Measurements from ENCODE around the gene KCNB1.

KCNB1 gene

DNA sequence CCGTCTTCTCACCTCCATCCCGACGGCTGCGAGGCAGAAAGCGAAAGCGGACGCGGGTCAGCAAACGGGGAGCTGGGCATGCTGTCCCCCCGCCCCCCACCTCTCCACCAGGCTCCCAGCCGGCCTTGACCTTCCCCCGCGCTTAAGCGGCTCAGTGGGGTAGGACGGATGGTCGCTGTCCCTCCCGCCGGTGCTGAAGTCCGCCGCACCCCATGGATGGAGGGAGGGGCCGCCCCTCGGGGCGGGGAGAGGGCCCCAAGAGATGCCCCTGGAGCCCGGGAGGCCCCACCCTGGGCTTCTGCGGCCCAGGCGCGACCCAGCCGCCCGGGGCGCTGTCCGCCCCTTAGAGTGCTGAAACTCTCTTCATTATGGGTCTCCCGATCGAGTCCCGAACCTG lies at the start of gene KCNB1:
Gene KCNB1, minus strand, starts transcription at position 48 of the 397 bp plus-strand sequence. CDS start 188 bp downstream, outside the sequence.
- DNase-seq (ENCODE audit: low read depth), result peak; percentile 13

DNA sequence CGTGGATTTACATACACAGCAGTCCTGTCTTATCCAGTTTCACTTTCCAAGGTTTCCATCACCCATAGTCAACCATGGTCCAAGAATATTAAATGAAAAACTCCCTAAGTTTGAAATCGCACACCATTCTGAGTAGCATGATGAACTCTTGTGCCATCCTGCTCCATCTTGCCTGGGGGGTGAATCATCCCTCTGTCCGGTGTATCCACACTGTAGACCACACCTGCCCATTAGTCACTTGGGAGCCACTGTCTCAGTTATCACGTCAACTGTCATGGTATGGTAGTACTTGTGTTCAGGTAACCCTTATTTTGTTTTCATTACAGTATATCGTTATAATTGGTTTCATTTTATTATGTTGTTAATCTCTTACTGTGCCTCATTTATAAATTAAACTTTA lies 47.0 kb upstream of the KCNB1 start:
- no peak for DNase-seq (ENCODE audit: low read depth)

GRCh38 chr20:49526568-49526967 lies 44.1 kb upstream of the KCNB1 start:
- no peak for DNase-seq (ENCODE audit: low read depth)

- DNase-seq (ENCODE audit: low read depth), result no peak
Observed at GRCh38 chr20:49526056-49526455, 43.6 kb upstream of the KCNB1 start.

DNA sequence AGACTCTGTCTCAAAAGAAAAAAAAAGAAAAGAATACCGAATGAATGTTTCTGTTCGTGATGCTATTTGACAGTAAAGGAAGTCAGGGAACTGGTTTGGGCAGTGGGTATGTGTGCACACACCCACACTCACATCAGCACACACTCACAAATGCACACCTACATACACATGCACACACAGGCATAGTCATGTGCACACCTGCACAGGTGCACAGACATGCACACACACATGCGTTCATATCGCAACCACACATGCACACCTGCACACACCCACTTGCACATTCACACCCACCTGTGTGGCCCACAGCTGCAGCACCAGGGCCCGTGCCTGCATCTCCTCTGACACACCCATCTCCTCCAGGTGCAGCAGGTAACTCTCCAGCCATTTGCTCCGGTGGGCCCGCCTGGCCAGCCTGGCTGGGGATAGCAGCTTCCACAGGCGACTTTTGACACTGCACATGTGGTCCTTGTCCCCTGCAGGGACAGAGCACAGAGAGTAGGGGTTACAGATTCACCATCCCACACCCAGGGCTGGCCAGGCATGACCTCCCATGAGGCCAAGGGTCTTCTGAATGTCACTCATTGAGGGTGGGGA lies 41.4 kb upstream of the KCNB1 start:
- DNase-seq (ENCODE audit: low read depth), result no peak

DNA sequence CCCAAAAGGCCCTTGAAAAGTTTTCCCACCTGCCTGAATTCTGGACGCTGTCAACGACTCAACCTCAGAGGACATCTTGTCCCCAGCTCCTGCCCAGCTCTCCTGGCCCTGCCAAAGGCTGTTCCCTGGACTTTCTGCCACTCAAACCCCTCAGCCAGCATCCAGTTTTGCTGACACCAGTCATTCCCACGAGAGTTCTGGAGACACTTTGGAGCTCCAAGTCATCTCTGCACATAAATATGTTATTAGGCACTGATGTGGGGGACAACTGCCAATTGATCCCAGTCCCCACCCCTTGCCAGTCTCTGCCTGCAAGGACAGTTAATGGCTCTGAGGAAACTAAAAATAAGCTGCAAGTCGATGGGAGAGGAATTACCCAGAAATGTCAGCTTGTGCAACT lies 38.9 kb upstream of the KCNB1 start:
- no peak for DNase-seq (ENCODE audit: low read depth)

DNA sequence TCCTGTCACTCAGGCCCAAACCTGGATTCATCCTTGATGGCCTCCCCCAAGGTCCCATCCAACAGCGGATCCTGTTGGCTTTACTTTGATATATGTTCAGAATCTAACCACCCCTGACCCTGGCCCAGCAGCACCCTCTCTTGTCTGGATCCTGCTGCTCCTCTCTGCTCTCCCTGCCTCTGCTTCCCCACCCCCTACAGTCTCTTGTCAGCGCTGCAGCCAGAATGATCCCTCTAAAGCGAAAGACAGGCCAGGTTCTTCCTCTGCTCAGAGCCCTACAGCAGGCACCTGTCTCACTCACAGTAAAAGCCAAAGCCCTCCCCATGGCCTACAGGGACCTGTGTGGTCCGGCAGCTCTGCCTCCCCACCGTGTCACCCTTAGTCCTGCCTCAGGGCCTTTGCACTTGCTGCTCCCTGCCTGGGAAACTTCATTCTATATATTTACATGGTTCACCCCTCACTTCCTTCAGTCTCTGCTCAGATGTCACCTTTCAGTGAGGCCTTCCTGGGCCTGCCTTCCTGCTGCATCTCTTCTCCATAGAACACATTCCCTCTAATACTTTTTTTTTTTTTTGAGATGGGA lies 37.4 kb upstream of the KCNB1 start:
- no peak for DNase-seq (ENCODE audit: low read depth)

GRCh38 chr20:49519212-49519712 lies 36.8 kb upstream of the KCNB1 start:
- DNase-seq (ENCODE audit: low read depth), result no peak

DNA sequence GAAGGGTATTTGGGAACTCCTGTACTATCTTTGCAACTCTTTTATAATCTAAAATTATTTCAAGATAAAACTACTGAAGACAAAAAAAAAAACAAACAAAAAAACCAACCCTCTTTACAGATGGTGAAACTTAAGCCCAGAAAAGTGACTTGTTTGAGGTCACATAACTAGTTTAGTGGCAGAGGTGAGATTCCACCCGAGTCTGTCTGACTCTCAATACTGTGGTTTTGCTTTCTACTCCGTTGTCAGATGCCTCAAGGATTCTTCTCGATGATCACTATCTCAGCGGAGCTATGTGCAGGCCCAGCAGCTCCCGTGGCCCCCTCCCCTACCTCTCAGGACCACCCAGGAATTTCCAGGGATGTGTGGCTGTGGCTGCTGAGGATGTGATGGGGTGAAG lies 36.1 kb upstream of the KCNB1 start:
- DNase-seq (ENCODE audit: low read depth), result no peak

DNA sequence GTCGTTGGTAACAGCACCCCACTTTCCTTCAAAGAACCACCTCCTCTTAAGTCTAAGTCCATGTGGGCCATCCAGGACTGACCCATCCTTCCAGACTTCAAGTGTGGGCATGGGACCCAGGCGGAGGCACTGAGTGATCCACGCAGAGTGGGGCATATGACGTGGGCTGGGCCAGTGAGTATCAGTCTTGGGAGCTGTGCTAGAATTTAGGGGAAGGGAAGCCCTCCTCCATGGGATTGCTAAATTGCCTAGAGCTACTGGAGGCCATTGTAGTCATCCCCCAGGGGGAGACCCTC lies 35.3 kb upstream of the KCNB1 start:
- no peak for DNase-seq (ENCODE audit: low read depth)

- no peak for DNase-seq (ENCODE audit: low read depth)
Observed at GRCh38 chr20:49516916-49517804, 34.7 kb upstream of the KCNB1 start.

GRCh38 chr20:49515586-49515985 lies 33.1 kb upstream of the KCNB1 start:
- no peak for DNase-seq (ENCODE audit: low read depth)

GRCh38 chr20:49513517-49513916 lies 31.0 kb upstream of the KCNB1 start:
- DNase-seq (ENCODE audit: low read depth), result no peak

GRCh38 chr20:49513009-49513408 lies 30.5 kb upstream of the KCNB1 start:
- DNase-seq (ENCODE audit: low read depth), result no peak

- no peak for DNase-seq (ENCODE audit: low read depth)
Observed at GRCh38 chr20:49511788-49512525, 29.5 kb upstream of the KCNB1 start.

- peak; percentile 91 for DNase-seq (ENCODE audit: low read depth)
Observed at GRCh38 chr20:49510562-49511122, 28.2 kb upstream of the KCNB1 start.

DNA sequence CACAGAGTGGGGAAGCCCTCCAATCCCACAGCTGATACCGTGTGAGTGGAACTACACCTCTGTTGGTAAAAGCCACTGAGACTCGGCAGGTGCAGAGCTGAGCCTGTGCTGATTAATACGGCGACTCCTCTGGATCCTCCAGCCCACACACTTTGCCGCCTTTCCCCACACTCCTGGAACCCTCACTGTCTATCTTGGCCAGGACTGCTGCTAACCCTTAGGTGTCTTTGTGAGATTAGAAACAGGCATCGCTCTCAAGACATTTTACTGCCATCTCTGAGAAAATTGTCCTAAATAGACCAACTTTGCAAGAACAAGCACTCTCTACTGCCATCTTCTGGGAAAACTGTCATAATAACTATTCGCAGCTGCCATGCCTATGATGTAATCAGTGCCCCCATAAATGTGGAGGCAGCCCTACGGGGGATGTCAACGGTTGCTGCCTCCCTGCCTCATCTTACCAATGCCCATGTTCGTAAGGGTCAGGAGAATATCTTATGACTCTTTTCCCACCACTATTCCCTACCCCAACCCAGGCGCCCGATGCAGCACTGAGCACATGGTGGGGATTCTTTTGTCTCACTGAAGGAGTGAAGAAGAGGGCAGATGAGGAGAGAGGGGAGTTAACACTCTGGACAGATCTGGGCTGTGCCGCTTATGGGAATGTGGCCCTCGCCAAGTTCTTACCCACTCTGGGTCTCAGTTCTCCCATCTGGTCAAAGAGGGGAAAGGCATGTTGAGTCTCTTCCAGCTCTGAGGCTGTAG lies 26.1 kb upstream of the KCNB1 start:
- DNase-seq (ENCODE audit: low read depth), result peak; percentile 41

- DNase-seq (ENCODE audit: low read depth), result no peak
Observed at GRCh38 chr20:49507741-49508434, 25.4 kb upstream of the KCNB1 start.

GRCh38 chr20:49505518-49505917 lies 23.1 kb upstream of the KCNB1 start:
- DNase-seq (ENCODE audit: low read depth), result peak; percentile 4

DNA sequence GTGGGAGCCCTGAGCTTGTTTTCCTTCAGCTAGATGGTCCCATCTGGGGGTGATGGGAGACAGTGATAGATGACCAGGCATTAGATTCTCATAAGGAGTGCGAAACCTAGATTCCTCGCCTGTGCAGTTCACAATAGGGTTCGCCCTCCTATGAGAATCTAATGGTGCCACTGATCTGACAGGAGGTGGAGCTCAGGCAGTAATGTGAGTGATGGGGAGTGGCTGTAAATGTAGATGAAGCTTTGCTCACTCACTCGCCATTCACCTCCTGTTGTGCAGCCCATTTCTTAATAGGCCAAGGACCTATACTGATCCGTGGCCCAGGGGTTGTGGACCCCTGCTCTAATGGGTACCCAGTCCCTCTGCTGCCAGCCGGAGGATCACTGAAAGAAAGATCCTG lies 20.7 kb upstream of the KCNB1 start:
- DNase-seq (ENCODE audit: low read depth), result no peak

- DNase-seq (ENCODE audit: low read depth), result no peak
Observed at GRCh38 chr20:49501917-49502316, 19.4 kb upstream of the KCNB1 start.

All from fibroblast of the conjunctiva (primary cell).